ENCODE data around the gene MICU1. TPM values are rescaled to one million over a fixed set of nuclear protein-coding genes. Genes with fewer than 3 reads are reported as not detected.
"Not testable (repeated sequence)": the region's sequence is repeated elsewhere in the genome, so short reads cannot be mapped to it uniquely, and the experiment has no call there.

Gene MICU1
- total RNA-seq (2014; rRNA removed; shearing (Covaris generic)) = 27.0 and 27.2 TPM in 2 replicates
- total RNA-seq (2022) = 33.0 and 33.6 TPM in 2 replicates
- Bru-seq, nascent RNA = percentile 61 among the genes with signal in this experiment
- BruChase-seq, experiment 1, labeled RNA remaining after a 6-hour chase = percentile 57 among the genes with signal in this experiment
- percentile 53 among the genes with signal in this experiment for BruChase-seq, experiment 2, labeled RNA remaining after a 2-hour chase
- long read RNA-seq, transcript MICU1-201 (12 exons, 2,383 nt) = major isoform, 61 of 71 reads
- long read RNA-seq, partial matches to known transcripts = 4 of 71 reads
- long read RNA-seq, other reads (novel, unspliced or antisense) = 6 of 71 reads

DNA sequence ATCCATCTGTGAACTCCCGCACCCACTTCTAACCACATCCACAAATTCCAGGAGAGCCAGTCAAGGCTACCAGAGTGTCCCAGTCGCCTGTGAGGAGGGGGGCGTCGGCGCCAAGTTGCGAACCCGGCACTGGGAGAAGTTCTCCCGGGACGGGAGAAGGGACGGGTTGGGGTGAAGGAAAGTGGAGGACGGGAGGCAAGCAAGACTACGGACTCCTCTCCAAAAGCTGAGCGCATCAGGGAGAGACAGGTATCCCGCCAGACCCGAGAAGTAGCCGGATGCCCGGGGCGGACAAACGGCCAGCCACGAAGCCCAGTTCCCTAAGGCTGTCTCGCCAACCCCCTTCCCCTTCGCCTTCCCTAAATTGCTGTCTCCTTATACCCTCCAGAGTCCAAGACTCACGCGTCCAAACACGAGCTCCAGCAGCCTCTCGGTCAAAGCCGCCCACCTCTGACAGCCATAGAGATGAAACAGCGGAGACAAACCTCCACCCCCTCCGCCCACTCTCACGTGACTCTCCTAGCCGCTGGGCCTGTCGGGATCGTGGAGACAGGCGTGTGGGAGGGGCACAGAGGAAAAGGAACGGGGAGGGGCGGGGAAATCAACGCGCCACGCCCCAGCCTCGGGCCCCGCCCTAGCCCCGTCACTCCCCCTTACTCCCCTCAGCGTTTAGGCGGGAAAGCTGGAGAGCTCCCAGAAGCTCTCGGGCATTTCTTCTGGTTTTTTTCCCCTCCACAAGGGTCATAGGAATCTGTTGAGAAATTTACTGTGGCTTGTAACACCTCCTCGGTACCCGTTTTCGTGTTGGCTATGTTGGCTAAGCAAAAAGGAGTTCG is at the start of gene MICU1:
Gene MICU1, minus strand, starts transcription at position 472 of the 836 bp plus-strand sequence. CDS start 59,286 bp downstream, outside the sequence.
- intact Hi-C loops (cut with micrococcal nuclease; ENCODE audit: unreplicated experiment) = loop anchor here (1.0 kb wide), 1 partner anchor 66 kb away; the partner anchor contains the start of gene MCU
- ChIA-PET POLR2A (interaction anchor here (0.5 to 1.7 kb wide), 6 partner anchors 51 to 194 kb away, joined by 3 to 6 read pairs (median 3); no protein-coding TSS in a partner anchor), CTCF (ENCODE audit: unreplicated experiment) (no interaction called here)
- BruUV-seq (replicated peaks) = TSS peak; percentile 85
- Histone ChIP-seq H2AFZ (ENCODE audit: low read length) (peak within 1 kb of the TSS; percentile 99), H3K36me3 (ENCODE audit: insufficient read depth, low read length) (no peaks in the 10 kb centered on the region), H3K9me2 (ENCODE audit: insufficient read depth, low read length) (no peaks in the 10 kb centered on the region), H3K79me2 (ENCODE audit: insufficient read depth, low read depth, low read length) (peaks cover 13% of the 10 kb centered on the region), H3K9me3 (ENCODE audit: low read length) (no peaks in the 10 kb centered on the region), H3K27ac (ENCODE audit: low read depth, low read length, poor library complexity, severe bottlenecking) (peak within 1 kb of the TSS; percentile 44), H3K4me3 (ENCODE audit: low read depth, low read length, poor library complexity, severe bottlenecking) (peak within 1 kb of the TSS; percentile 97), H3K4me2 (ENCODE audit: low read length) (peak within 1 kb of the TSS; percentile 93), H3K4me1 (ENCODE audit: insufficient read depth, low read length, poor library complexity, severe bottlenecking) (peaks cover 14% of the 10 kb centered on the region), H4K20me1 (ENCODE audit: insufficient read depth, low read length) (no peaks in the 10 kb centered on the region)
- TF ChIP-seq EZH2phosphoT487 (IDR thresholded peaks at IDR 0.05; ENCODE audit: borderline replicate concordance, low read depth, low read length) = no peak
- TF ChIP-seq, protein P1, sequence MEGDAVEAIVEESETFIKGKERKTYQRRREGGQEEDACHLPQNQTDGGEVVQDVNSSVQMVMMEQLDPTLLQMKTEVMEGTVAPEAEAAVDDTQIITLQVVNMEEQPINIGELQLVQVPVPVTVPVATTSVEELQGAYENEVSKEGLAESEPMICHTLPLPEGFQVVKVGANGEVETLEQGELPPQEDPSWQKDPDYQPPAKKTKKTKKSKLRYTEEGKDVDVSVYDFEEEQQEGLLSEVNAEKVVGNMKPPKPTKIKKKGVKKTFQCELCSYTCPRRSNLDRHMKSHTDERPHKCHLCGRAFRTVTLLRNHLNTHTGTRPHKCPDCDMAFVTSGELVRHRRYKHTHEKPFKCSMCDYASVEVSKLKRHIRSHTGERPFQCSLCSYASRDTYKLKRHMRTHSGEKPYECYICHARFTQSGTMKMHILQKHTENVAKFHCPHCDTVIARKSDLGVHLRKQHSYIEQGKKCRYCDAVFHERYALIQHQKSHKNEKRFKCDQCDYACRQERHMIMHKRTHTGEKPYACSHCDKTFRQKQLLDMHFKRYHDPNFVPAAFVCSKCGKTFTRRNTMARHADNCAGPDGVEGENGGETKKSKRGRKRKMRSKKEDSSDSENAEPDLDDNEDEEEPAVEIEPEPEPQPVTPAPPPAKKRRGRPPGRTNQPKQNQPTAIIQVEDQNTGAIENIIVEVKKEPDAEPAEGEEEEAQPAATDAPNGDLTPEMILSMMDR (conservative IDR thresholded peaks at IDR 0.05; ENCODE audit: low read length) = no peak
- DNase-seq (ENCODE audit: low spot score) = peak; percentile 96

- POLR2A ChIA-PET = interaction anchor here (1.6 kb wide), 1 partner anchor 8 kb away, joined by 4 read pairs; no protein-coding TSS in a partner anchor
Measured at GRCh38 chr10:72674174-72674573, 48.3 kb upstream of the MICU1 start.

DNA sequence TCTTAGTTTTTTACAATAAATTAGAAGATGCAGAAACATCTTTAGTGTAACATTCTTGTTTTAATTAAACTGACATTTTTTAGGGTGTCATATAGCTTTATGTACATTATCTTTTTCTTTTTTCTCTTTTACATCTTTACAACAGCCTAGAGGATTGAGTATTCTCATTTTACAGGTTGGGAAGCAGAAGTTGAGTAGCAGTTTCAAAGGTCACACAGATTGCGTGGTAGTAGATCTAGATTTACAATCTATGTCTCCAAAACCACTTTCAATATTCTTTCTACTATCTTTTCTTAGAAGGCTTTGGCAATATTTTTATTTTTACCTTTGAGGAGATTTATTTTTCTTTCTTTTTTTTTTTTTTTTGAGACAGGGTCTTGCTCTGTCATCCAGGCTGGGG is 47.4 kb upstream of the MICU1 start:
- Histone ChIP-seq H2AFZ (ENCODE audit: low read length) (no peak overlapping the region), H3K36me3 (ENCODE audit: insufficient read depth, low read length) (no peaks in the 10 kb centered on the region), H3K9me2 (ENCODE audit: insufficient read depth, low read length) (no peaks in the 10 kb centered on the region), H3K79me2 (ENCODE audit: insufficient read depth, low read depth, low read length) (no peaks in the 10 kb centered on the region), H3K4me2 (ENCODE audit: low read length) (no peak overlapping the region), H3K4me3 (ENCODE audit: low read depth, low read length, poor library complexity, severe bottlenecking) (no peak overlapping the region), H3K27ac (ENCODE audit: low read depth, low read length, poor library complexity, severe bottlenecking) (no peak overlapping the region), H4K20me1 (ENCODE audit: insufficient read depth, low read length) (no peaks in the 10 kb centered on the region), H3K4me1 (ENCODE audit: insufficient read depth, low read length, poor library complexity, severe bottlenecking) (no peaks in the 10 kb centered on the region), H3K9me3 (ENCODE audit: low read length) (no peaks in the 10 kb centered on the region)
- TF ChIP-seq, protein P1 (conservative IDR thresholded peaks at IDR 0.05; ENCODE audit: low read length) = no peak
- no peak for TF ChIP-seq EZH2phosphoT487 (IDR thresholded peaks at IDR 0.05; ENCODE audit: borderline replicate concordance, low read depth, low read length)
- ChIA-PET CTCF (ENCODE audit: unreplicated experiment) (no interaction called here), POLR2A (interaction anchor here (1.6 kb wide), 1 partner anchor 9 kb away, joined by 4 read pairs; no protein-coding TSS in a partner anchor)
- no peak for DNase-seq (ENCODE audit: low spot score)
- BruUV-seq (replicated peaks) = no TSS peak
- intact Hi-C loops (cut with micrococcal nuclease; ENCODE audit: unreplicated experiment) = no loop called here

More at GRCh38 chr10:72674174-72674573, 48.3 kb upstream of the MICU1 start:
- H3K27ac ChIP-seq (ENCODE audit: low read depth, low read length, poor library complexity, severe bottlenecking); CTCF ChIA-PET (ENCODE audit: unreplicated experiment); intact Hi-C loops (cut with micrococcal nuclease; ENCODE audit: unreplicated experiment); H3K9me3 ChIP-seq (ENCODE audit: low read length); H3K4me1 ChIP-seq (ENCODE audit: insufficient read depth, low read length, poor library complexity, severe bottlenecking); H3K4me2 ChIP-seq (ENCODE audit: low read length); H3K79me2 ChIP-seq (ENCODE audit: insufficient read depth, low read depth, low read length); H2AFZ ChIP-seq (ENCODE audit: low read length); H3K9me2 ChIP-seq (ENCODE audit: insufficient read depth, low read length); H3K36me3 ChIP-seq (ENCODE audit: insufficient read depth, low read length); BruUV-seq (replicated peaks); DNase-seq (ENCODE audit: low spot score); H3K4me3 ChIP-seq (ENCODE audit: low read depth, low read length, poor library complexity, severe bottlenecking); H4K20me1 ChIP-seq (ENCODE audit: insufficient read depth, low read length): not testable (repeated sequence)

Data from OCI-LY7 (cell line).